ENCODE data around the gene PDIA5. TPM values are rescaled to one million over a fixed set of nuclear protein-coding genes. Genes with fewer than 3 reads are reported as not detected.

Gene PDIA5
- total RNA-seq, 1 experiment from 2014 or later, result 50.8 TPM

DNA sequence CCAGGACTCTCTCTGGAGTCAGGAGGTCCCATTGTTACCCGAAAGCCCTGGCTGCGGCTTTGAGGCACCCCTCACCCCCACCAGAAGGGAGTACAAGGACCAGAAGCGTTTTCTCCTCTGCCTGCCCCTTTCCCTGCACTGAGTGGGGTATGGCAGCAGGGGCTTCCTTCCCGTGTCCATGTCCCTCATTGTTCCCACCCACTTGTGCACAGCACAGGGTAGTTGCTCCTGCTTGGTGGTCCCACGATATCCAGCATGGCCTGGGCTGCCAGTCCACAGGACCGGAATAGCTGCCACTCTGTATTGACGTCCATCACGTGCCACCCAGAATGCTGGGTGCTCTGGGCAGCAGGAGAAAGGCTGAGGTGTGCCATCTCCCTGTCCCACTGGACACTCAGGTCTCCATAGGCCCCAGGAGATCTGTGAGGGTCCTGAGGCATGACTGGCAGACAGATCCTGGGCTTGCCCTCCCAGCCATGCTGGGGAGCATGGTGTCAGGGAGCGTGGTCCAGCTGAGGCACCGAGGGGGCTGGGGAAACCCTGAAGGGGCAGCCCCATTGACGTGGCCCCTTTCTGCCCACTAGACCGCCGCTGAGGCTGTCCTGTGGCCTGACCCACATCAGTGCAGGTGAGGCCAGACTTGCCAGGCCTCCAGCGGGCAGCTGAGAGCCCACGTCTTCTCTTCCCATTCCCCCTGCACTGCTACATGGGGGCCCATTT is 89.6 kb downstream of the PDIA5 start:
- BruUV-seq (replicated peaks), result no TSS peak
- Histone ChIP-seq H3K79me2 (ENCODE audit: insufficient read depth, low read length) (no peaks in the 10 kb centered on the region), H4K20me1 (ENCODE audit: insufficient read depth) (no peaks in the 10 kb centered on the region; the same call in 1 of the 2 replicates), H3K27ac (ENCODE audit: low read depth, low read length) (no peak overlapping the region), H3K9me2 (ENCODE audit: insufficient read depth) (no peaks in the 10 kb centered on the region), H3K4me2 (ENCODE audit: low read length) (no peak overlapping the region), H3K36me3 (ENCODE audit: control insufficient read depth in 1 of 2, insufficient read depth in 2 of 2, low read length in 2 of 2) (peaks cover 24 to 42% of the 10 kb centered on the region in 2 experiments), H3K4me1 (ENCODE audit: control insufficient read depth in 1 of 2, insufficient read depth in 2 of 2, low read length in 2 of 2) (no peaks in the 10 kb centered on the region), H2AFZ (ENCODE audit: low read depth, low read length, poor library complexity, severe bottlenecking) (no peak overlapping the region), H3K9ac (ENCODE audit: low read length) (no peak overlapping the region), H3K4me3 (replicated peaks in 1 of 2; ENCODE audit: low read depth in 1 of 2, low read length in 2 of 2) (no peak overlapping the region), H3K9me3 (ENCODE audit: control insufficient read depth in 1 of 2, insufficient read depth in 1 of 2, low read depth in 1 of 2, low read length in 2 of 2) (no peaks in the 10 kb centered on the region), H3K27me3 (ENCODE audit: insufficient read depth, low read length) (no peaks in the 10 kb centered on the region)
- CTCF ChIA-PET, result no interaction called here
- RAD21 ChIA-PET (ENCODE audit: low non-redundant PET in 1 of 2, low total read pairs in 2 of 2, uncharacterized antibody in 2 of 2, unreplicated experiment in 2 of 2), result no interaction called here
- POLR2A ChIA-PET, result no interaction called here
- no peak for DNase-seq (ENCODE audit: low read depth, low spot score)
- no peak for TF ChIP-seq SIN3A (IDR thresholded peaks at IDR 0.05; ENCODE audit: low read depth)
- TF ChIP-seq, protein P1, sequence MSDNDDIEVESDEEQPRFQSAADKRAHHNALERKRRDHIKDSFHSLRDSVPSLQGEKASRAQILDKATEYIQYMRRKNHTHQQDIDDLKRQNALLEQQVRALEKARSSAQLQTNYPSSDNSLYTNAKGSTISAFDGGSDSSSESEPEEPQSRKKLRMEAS (IDR thresholded peaks at IDR 0.05), result no peak
- no peak for TF ChIP-seq CTCF (IDR thresholded peaks at IDR 0.05 in 2 of 3, conservative IDR thresholded peaks at IDR 0.05 in 1 of 3; ENCODE audit: borderline replicate concordance in 1 of 3, insufficient read depth in 1 of 3, low read depth in 2 of 3, low read length in 2 of 3)
- no peak for TF ChIP-seq CBX3 (IDR thresholded peaks at IDR 0.05; ENCODE audit: low read depth)
- no peak for TF ChIP-seq ZNF274 (IDR thresholded peaks at IDR 0.05; ENCODE audit: low read depth, low read length)
- TF ChIP-seq EZH2phosphoT487 (IDR thresholded peaks at IDR 0.05; ENCODE audit: borderline replicate concordance), result no peak
- no peak for TF ChIP-seq POLR2AphosphoS5 (IDR thresholded peaks at IDR 0.05; ENCODE audit: low read depth, low read length)
- TF ChIP-seq YY1 (IDR thresholded peaks at IDR 0.05; ENCODE audit: extremely low read depth, insufficient replicate concordance, low read depth, low read length), result no peak
- no peak for ATAC-seq
- intact Hi-C loops (cut with micrococcal nuclease), result no loop called here

Measured in HCT116 (cell line).